ENCODE measurements around the gene ADAMTS17.

- no peak for TF ChIP-seq POLR2A (IDR thresholded peaks at IDR 0.05; ENCODE audit: low read length)
- TF ChIP-seq GATA1 (IDR thresholded peaks at IDR 0.05; ENCODE audit: low read depth, low read length) = no peak
These were observed 155.4 kb downstream of the ADAMTS17 start for GRCh38 chr15:100186366-100186765.
